PFSK-1 (cell line): ENCODE results near the gene LGSN.

Experiments used
- SIN3A ChIP-seq: IDR thresholded peaks from 2 replicates; pipeline ENCODE4 v1.6.1; 2012; ENCODE audit warnings: mild to moderate bottlenecking, low read length, moderate library complexity, borderline replicate concordance; ENCODE audit not compliant: insufficient read depth
- TAF1 ChIP-seq: IDR thresholded peaks from 2 replicates; pipeline ENCODE4 v1.6.1; 2012; ENCODE audit warnings: low read length, control low read depth, borderline replicate concordance; ENCODE audit not compliant: insufficient read depth

GRCh38 chr6:63306420-63306819 is 13.4 kb downstream of the LGSN start:
- TF ChIP-seq SIN3A (no peak), TAF1 (no peak)
